Measurements from ENCODE around the gene ASAP2.

DNA sequence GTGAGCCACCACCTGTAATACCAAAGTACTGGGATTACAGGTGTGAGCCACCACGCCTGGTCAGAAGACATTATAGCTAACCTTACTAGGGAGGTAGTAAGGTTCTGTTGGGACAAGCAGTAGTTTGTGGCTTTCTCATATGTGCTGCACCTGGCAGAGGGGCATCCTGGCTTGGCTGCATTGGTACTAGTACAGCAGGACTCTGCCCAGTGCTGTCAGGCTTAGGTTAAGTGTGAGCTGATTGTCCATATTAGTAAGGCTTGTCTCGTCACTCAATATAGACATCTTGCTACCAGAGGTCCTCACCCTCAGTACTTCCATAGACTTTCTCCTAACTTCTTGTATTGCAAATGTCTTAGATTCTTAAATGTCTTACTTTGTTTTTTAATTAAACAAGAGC is 96.1 kb downstream of the ASAP2 start:
- TF ChIP-seq, protein P1, sequence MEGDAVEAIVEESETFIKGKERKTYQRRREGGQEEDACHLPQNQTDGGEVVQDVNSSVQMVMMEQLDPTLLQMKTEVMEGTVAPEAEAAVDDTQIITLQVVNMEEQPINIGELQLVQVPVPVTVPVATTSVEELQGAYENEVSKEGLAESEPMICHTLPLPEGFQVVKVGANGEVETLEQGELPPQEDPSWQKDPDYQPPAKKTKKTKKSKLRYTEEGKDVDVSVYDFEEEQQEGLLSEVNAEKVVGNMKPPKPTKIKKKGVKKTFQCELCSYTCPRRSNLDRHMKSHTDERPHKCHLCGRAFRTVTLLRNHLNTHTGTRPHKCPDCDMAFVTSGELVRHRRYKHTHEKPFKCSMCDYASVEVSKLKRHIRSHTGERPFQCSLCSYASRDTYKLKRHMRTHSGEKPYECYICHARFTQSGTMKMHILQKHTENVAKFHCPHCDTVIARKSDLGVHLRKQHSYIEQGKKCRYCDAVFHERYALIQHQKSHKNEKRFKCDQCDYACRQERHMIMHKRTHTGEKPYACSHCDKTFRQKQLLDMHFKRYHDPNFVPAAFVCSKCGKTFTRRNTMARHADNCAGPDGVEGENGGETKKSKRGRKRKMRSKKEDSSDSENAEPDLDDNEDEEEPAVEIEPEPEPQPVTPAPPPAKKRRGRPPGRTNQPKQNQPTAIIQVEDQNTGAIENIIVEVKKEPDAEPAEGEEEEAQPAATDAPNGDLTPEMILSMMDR (IDR thresholded peaks at IDR 0.05) = no peak
- TF ChIP-seq EZH2 (IDR thresholded peaks at IDR 0.05; ENCODE audit: borderline replicate concordance, insufficient read depth, low read depth, low read length, poor library complexity, severe bottlenecking) = no peak
